Measurements from ENCODE around the gene GNG12.

DNA sequence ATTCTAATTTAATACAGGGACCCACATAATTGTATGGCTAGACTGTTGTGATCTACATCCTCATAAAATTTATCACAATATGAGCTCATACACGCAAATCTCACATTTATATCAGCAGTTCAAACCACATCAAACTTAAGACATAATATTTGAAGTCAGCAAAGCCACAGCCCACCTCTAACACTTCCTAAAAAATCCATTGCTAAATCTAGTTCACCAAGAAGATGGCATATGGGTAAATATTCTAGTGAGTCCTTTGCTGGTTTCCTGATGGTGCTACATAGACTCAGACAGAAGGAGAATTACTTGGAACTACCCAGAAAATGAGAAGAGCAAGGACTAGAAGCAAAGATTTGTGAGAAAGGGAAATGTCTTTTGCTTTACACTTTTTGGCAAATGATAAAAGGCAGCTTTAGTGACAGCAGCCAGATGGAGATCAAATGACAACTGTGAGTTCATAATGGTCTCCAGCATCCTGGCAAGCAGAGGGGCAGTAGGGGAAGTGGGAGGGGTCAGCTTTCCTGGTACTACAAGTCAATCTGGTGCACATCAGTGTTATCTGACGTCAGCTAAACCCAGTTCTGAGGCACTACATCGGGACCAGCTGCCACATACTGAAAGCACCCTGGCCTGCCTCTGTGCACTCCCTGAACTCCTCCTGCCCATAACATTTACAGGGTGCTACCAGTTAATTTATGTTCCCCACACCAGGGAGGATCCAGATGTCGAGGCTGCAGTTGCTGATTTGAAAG, 158.8 kb downstream of the GNG12 start:
- TF ChIP-seq POLR2AphosphoS5 (IDR thresholded peaks at IDR 0.05) (no peak), POLR2A (IDR thresholded peaks at IDR 0.05) (no peak)
- TF ChIP-seq, protein P1, sequence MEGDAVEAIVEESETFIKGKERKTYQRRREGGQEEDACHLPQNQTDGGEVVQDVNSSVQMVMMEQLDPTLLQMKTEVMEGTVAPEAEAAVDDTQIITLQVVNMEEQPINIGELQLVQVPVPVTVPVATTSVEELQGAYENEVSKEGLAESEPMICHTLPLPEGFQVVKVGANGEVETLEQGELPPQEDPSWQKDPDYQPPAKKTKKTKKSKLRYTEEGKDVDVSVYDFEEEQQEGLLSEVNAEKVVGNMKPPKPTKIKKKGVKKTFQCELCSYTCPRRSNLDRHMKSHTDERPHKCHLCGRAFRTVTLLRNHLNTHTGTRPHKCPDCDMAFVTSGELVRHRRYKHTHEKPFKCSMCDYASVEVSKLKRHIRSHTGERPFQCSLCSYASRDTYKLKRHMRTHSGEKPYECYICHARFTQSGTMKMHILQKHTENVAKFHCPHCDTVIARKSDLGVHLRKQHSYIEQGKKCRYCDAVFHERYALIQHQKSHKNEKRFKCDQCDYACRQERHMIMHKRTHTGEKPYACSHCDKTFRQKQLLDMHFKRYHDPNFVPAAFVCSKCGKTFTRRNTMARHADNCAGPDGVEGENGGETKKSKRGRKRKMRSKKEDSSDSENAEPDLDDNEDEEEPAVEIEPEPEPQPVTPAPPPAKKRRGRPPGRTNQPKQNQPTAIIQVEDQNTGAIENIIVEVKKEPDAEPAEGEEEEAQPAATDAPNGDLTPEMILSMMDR (IDR thresholded peaks at IDR 0.05): no peak
